B cell (primary cell): ENCODE measurements around the gene PTPRT.

ENCODE experiments used
- CTCF ChIP-seq: fragments of 200-600 bp; IDR thresholded peaks from one replicate; pipeline ENCODE4 v1.8.0; 2022; ENCODE audit warnings: antibody characterized with exemption, mild to moderate bottlenecking
- EZH2 ChIP-seq: IDR thresholded peaks from 2 replicates; pipeline ENCODE4 v1.6.1; 2012; ENCODE audit warnings: borderline replicate concordance, low read depth, mild to moderate bottlenecking, moderate library complexity, low read length; ENCODE audit not compliant: insufficient read depth, poor library complexity, severe bottlenecking

- TF ChIP-seq EZH2 (no peak), CTCF (no peak)
Observed at GRCh38 chr20:42754706-42755105, 435.0 kb downstream of the PTPRT start.
